HEK293 (cell line): ENCODE measurements around the gene RABEP2.

Source experiments
- CTCF ChIP-seq: fragments of 450-650 bp; formaldehyde crosslinking; IDR thresholded peaks from 2 replicates; pipeline ENCODE4 v1.5.1; 2016; ENCODE audit warnings: missing biosample characterization, missing genetic modification characterization
- PATZ1 ChIP-seq: fragments of 450-650 bp; formaldehyde crosslinking; IDR thresholded peaks from 2 replicates; pipeline ENCODE4 v1.5.1; 2016; ENCODE audit warnings: missing biosample characterization, missing genetic modification characterization
- REPIN1 ChIP-seq: fragments of 450-650 bp; formaldehyde crosslinking; IDR thresholded peaks from 2 replicates; pipeline ENCODE4 v1.5.1; 2017; ENCODE audit warnings: missing biosample characterization, missing genetic modification characterization, low read depth
- ZBTB7A ChIP-seq: fragments of 450-650 bp; formaldehyde crosslinking; IDR thresholded peaks from 2 replicates; pipeline ENCODE4 v1.5.1; 2016; ENCODE audit warnings: low read depth, missing biosample characterization, missing genetic modification characterization
- ZNF274 ChIP-seq, 2 experiments: fragments of 200-500 bp in 1 of 2; fragments of 450-650 bp in 1 of 2; sonication (Bioruptor generic) in 1 of 2; formaldehyde crosslinking in 1 of 2; IDR thresholded peaks; 2 replicates each; pipeline versions ENCODE4 v1.5.1 to v1.6.1; 2014 to 2016; ENCODE audit warnings: borderline replicate concordance in 1 of 2, inconsistent platforms in 1 of 2, low read length in 1 of 2, missing biosample characterization in 1 of 2, missing genetic modification characterization in 1 of 2
- ZNF776 ChIP-seq: fragments of 450-650 bp; formaldehyde crosslinking; IDR thresholded peaks from 2 replicates; pipeline ENCODE4 v1.5.0; 2017; ENCODE audit warnings: missing biosample characterization, missing genetic modification characterization, borderline replicate concordance
- ZSCAN30 ChIP-seq: fragments of 450-650 bp; IDR thresholded peaks from 2 replicates; pipeline ENCODE4 v1.5.1; 2018; ENCODE audit warnings: missing biosample characterization, mild to moderate bottlenecking, missing genetic modification characterization, moderate library complexity
- TF ChIP-seq, protein P1 (sequence below): fragments of 450-650 bp; formaldehyde crosslinking; IDR thresholded peaks from 2 replicates; pipeline ENCODE4 v1.5.1; 2016; ENCODE audit warnings: missing biosample characterization, missing genetic modification characterization, low read depth

GRCh38 chr16:28905229-28905754 is 19.7 kb downstream of the RABEP2 start:
- no peak for TF ChIP-seq CTCF
- no peak for TF ChIP-seq ZBTB7A (tag by site-specific recombination)
- no peak for TF ChIP-seq ZNF776 (tag by site-specific recombination)
- TF ChIP-seq REPIN1 (tag by site-specific recombination), result no peak
- TF ChIP-seq, protein P1, sequence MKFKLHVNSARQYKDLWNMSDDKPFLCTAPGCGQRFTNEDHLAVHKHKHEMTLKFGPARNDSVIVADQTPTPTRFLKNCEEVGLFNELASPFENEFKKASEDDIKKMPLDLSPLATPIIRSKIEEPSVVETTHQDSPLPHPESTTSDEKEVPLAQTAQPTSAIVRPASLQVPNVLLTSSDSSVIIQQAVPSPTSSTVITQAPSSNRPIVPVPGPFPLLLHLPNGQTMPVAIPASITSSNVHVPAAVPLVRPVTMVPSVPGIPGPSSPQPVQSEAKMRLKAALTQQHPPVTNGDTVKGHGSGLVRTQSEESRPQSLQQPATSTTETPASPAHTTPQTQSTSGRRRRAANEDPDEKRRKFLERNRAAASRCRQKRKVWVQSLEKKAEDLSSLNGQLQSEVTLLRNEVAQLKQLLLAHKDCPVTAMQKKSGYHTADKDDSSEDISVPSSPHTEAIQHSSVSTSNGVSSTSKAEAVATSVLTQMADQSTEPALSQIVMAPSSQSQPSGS (tag by site-specific recombination), result no peak
- no peak for TF ChIP-seq ZSCAN30
- no peak for TF ChIP-seq ZNF274 (IDR thresholded peaks at IDR 0.05; ENCODE audit: low read length)
- no peak for TF ChIP-seq ZNF274 (tag by site-specific recombination; IDR thresholded peaks at IDR 0.05; ENCODE audit: borderline replicate concordance)
- no peak for TF ChIP-seq PATZ1
